Body of pancreas (tissue), 4 donors: ENCODE measurements around the gene LEFTY1. TPM values are rescaled to one million over a fixed set of nuclear protein-coding genes. Genes with fewer than 3 reads are reported as not detected.

Experiments
- ATAC-seq: fragments of 150-250 bp; one replicate; pipeline ENCODE4 v1.9.1; 2016
- DNase-seq, 4 donors: peaks; one replicate each; pipeline ENCODE4 v3.0.0-alpha.2; 2019
- H3K27ac ChIP-seq, 4 donors: fragments of 200-600 bp; sonication (generic); 1 replicate in 3 of 4; 2 replicates in 1 of 4; pipeline versions ENCODE4 v1.5.1 to v1.6.1; 2016 to 2019; ENCODE audit warnings: mild to moderate bottlenecking in 1 of 4, mixed read lengths in 1 of 4, moderate library complexity in 1 of 4
- H3K27me3 ChIP-seq, 2 donors: fragments of 200-600 bp; sonication (generic); one replicate each; pipeline ENCODE4 v1.6.0; 2016; ENCODE audit warnings: mild to moderate bottlenecking in 1 of 2
- H3K36me3 ChIP-seq, 2 donors: fragments of 200-600 bp; sonication (generic); replicated peaks in 1 of 2; 2 replicates each; pipeline ENCODE4 v1.5.1; 2016; ENCODE audit warnings: low read depth in 2 of 2; ENCODE audit not compliant: insufficient read depth in 1 of 2
- H3K4me1 ChIP-seq: fragments of 200-600 bp; sonication (generic); one replicate; pipeline ENCODE4 v1.6.0; 2016
- H3K4me3 ChIP-seq, 2 donors: fragments of 200-600 bp; sonication (generic); 1 replicate in 1 of 2; 2 replicates in 1 of 2; pipeline ENCODE4 v1.5.1; 2016 to 2019
- H3K9me3 ChIP-seq, 3 donors: fragments of 200-600 bp; sonication (generic); 1 replicate in 2 of 3; 2 replicates in 1 of 3; pipeline ENCODE4 v1.5.1; 2016
- POLR2A ChIP-seq, 3 donors: fragments of 450-650 bp; IDR thresholded peaks; one replicate each; pipeline ENCODE4 v1.6.1; 2016; ENCODE audit warnings: antibody characterized with exemption in 3 of 3, mild to moderate bottlenecking in 2 of 3
- WGBS, 2 donors: methylation state at CpG; one replicate each; pipeline ENCODE4 v1.1.5; 2017; 5-methylcytosine and 5-hydroxymethylcytosine counted together
- intact Hi-C: fragments of 100-400 bp; cut with DNase I; formaldehyde crosslinking; loops from one replicate; pipeline ENCODE4 v1.15.1; 2023
- total RNA-seq, 2 donors: library from RNA; depleted of rRNA; stranded (reverse); fragments of >200 nt; gene quantifications; one replicate each; pipeline ENCODE4 v1.1.0, GENCODE V29; 2016
- TF ChIP-seq, protein P1 (sequence below), 7 experiments: fragments of 450-650 bp in 4 of 7; fragments of 200-600 bp in 3 of 7; sonication (generic) in 3 of 7; IDR thresholded peaks; one replicate each; pipeline ENCODE4 v1.5.1; 2016 to 2019; ENCODE audit warnings: antibody characterized with exemption in 7 of 7

The LEFTY1 gene
- total RNA-seq, 2 donors from 2014 or later = 138 to 153 TPM

DNA sequence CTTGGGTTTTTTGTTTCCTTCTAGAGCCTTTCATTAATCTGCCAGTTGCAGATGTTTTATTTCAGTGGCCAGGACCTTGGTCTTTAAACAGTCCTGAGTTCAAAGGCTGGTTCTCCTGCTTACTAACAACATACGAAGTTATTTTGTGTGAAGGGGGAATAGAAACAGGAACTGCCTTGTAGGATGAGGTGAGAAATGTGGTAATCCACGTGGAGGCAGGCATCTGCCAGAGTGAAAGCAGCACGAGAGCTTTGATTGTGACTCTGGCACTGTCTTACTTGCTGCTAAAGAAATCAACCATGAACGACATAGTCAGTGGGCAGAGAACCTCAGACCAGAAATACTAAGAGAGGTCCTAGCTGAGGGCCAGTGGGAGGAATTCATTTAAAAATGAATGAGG, 37.1 kb downstream of the LEFTY1 start:
- H3K9me3 ChIP-seq = no peaks in the 10 kb centered on the region
- no peak for DNase-seq
- peak overlapping the region in 3 of 4 donors; percentile 46 to 54 (median 50) for H3K27ac ChIP-seq
- 18 to 25% methylated on average over 4 of the region's 4 CpGs for WGBS, 2 donors
- TF ChIP-seq, protein P1, sequence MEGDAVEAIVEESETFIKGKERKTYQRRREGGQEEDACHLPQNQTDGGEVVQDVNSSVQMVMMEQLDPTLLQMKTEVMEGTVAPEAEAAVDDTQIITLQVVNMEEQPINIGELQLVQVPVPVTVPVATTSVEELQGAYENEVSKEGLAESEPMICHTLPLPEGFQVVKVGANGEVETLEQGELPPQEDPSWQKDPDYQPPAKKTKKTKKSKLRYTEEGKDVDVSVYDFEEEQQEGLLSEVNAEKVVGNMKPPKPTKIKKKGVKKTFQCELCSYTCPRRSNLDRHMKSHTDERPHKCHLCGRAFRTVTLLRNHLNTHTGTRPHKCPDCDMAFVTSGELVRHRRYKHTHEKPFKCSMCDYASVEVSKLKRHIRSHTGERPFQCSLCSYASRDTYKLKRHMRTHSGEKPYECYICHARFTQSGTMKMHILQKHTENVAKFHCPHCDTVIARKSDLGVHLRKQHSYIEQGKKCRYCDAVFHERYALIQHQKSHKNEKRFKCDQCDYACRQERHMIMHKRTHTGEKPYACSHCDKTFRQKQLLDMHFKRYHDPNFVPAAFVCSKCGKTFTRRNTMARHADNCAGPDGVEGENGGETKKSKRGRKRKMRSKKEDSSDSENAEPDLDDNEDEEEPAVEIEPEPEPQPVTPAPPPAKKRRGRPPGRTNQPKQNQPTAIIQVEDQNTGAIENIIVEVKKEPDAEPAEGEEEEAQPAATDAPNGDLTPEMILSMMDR (IDR thresholded peaks at IDR 0.05) = no peak
- no peak for TF ChIP-seq POLR2A (IDR thresholded peaks at IDR 0.05)
- H3K4me3 ChIP-seq = no peak overlapping the region
- intact Hi-C loops = no loop called here
- ATAC-seq = no peak
- H3K4me1 ChIP-seq = peaks cover 31% of the 10 kb centered on the region
- no peaks in the 10 kb centered on the region for H3K27me3 ChIP-seq
- peaks cover 0 to 14% of the 10 kb centered on the region in 2 donors for H3K36me3 ChIP-seq

DNA sequence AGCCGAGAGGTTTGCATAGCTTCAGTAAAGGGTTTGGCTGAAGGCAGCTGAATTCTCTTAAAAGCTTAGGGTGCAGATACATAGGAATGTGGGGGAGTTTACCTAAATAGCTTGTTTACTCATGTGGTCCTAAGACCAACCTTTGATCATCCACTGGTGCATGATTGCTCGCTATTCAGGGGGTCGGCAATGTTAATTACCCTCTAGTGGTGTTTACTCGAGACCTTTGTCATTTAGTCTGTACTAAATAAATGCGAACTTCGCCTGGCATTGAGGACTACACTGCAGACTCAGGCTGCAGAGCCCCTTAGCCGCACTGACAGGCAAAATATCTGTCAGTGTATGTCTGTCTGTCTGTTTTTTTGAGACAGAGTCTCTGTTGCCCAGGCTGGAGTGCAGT, 38.6 kb downstream of the LEFTY1 start:
- H3K36me3 ChIP-seq = peaks cover 0 to 17% of the 10 kb centered on the region in 2 donors
- ATAC-seq = no peak
- no peak overlapping the region for H3K27ac ChIP-seq
- H3K4me1 ChIP-seq = peaks cover 41% of the 10 kb centered on the region
- no peaks in the 10 kb centered on the region for H3K9me3 ChIP-seq
- no peak overlapping the region for H3K4me3 ChIP-seq
- intact Hi-C loops = no loop called here
- WGBS, 2 donors = 93 to 96% methylated on average over 7 of the region's 7 CpGs
- no peaks in the 10 kb centered on the region for H3K27me3 ChIP-seq
- no peak for TF ChIP-seq POLR2A (IDR thresholded peaks at IDR 0.05)
- TF ChIP-seq, protein P1 (IDR thresholded peaks at IDR 0.05) = no peak
- no peak for DNase-seq

DNA sequence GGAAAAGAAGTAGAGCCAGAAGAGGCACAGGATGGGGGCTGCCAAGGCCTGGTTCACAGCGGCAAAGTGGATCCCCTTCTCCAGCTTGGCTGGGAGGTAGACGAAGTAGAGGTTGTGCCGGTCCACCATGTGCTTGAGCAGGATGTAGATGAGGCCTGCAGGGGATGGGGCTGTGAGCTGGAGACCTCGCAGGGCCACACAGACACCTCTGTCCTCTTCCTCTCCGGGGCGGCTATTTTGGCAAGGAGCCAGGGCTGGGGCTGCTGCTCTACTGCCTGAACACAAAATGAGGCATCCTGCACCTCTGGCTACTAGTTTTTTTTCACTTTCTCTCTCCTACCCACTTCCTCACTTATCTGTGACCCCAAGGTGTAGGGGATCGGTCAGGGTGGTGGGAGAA, 39.0 kb downstream of the LEFTY1 start:
- Histone ChIP-seq H3K9me3 (no peaks in the 10 kb centered on the region), H3K27ac (peak overlapping the region in 1 of 4 donors; percentile 29), H3K4me1 (peaks cover 42% of the 10 kb centered on the region), H3K27me3 (no peaks in the 10 kb centered on the region), H3K4me3 (no peak overlapping the region), H3K36me3 (peaks cover 1 to 15% of the 10 kb centered on the region in 2 donors)
- ATAC-seq = no peak
- TF ChIP-seq, protein P1 (IDR thresholded peaks at IDR 0.05) = no peak
- TF ChIP-seq POLR2A (IDR thresholded peaks at IDR 0.05) = no peak
- WGBS, 2 donors = 60 to 80% methylated on average over 7 of the region's 7 CpGs
- DNase-seq = peak in 3 of 4 donors; percentile 43 to 48 (median 45)
- intact Hi-C loops = no loop called here

DNA sequence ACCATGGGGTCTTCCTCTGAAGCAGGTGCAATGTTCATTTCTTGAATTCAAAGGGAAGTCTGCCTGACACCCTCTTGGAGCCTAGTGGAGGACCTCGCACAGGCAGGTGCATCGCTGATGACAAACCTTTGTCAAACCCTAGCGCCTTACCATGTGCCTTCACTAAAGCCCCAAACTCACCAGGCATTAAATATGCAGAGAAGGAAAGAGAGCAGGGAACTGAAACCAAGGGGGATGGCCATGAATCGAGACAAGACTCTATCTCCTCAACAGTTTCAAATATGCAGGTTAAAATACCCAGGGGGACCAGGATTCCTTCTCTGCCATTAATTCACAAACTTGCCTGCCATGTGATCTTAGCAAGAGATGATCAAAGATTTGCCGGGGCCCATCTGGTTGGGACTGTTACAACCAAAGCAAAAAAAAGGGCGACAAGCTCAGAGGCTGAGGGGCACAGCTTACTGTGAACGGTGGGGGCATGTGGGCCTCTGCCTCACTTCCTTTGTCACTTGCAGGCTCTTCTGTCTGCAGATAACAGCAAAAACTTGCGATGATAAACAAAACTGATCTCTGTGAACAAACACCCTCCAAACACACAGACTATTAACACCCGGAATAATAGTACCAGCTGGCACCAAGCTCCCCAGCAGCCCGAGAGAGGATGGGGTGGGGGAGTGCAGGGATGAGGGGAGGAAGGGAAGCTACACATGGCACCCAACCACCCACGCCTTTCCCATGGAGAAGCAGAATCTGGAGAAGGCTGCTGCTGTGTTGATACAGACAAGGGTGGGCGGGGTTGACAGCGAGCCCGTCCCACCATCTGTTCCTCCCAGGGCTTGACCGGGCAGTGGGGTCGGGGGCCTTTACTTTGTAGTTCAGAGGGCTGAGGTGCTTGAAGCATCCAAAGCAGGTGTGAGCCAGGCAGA, 40.7 kb downstream of the LEFTY1 start:
- ATAC-seq (no peak), DNase-seq (no peak)
- Histone ChIP-seq H3K36me3 (peaks cover 7% of the 10 kb centered on the region in 2 donors), H3K27ac (peak overlapping the region in 3 of 4 donors; percentile 49 to 64 (median 55)), H3K27me3 (no peaks in the 10 kb centered on the region), H3K9me3 (no peaks in the 10 kb centered on the region), H3K4me3 (no peak overlapping the region), H3K4me1 (peaks cover 42% of the 10 kb centered on the region)
- 60 to 67% methylated on average over 9 to 16 of the region's 16 CpGs for WGBS, 2 donors
- TF ChIP-seq, protein P1 (IDR thresholded peaks at IDR 0.05) = no peak
- no peak for TF ChIP-seq POLR2A (IDR thresholded peaks at IDR 0.05)
- intact Hi-C loops = no loop called here
